GM12801 (cell line): ENCODE data around the gene TBXAS1.

Experiments used
- TF ChIP-seq, protein P1 (sequence below): IDR thresholded peaks from one replicate; pipeline ENCODE4 v1.5.1; 2011; ENCODE audit warnings: control low read depth; ENCODE audit not compliant: insufficient read length; ENCODE audit errors: extremely low read depth

TBXAS1 gene

DNA sequence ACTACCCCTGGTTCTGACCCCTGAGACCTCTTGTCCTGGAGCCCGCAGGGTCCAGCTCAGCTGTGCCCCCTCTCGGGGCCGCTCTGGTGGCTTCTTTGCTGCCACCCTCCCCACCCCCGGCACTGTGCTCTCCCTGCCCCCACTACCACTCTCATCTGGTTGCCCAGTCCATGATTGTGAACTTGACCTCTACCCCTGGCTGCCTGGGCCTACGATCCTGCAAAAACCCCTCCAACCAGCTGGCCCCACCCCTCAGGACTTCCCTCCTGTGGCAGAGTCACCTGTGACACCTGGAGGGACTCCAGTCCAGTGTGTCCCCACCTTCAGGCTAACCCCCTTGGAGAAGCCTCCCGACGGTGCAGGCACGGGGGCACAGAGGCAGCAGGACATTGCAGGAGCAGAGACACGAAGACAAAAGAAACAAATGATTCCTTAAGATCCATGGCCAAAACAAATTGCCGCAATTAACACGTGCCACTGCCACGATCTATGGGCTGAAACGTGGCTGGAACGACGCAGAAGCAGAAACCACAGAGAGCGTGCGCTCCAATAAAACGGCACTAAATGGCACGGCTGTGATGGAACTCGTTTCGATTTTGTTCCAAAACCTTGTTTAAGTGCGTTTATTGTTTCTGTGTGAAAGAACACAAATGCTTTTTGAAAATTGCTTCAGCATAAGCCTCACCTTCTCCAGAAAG lies 161.7 kb downstream of the TBXAS1 start:
- TF ChIP-seq, protein P1, sequence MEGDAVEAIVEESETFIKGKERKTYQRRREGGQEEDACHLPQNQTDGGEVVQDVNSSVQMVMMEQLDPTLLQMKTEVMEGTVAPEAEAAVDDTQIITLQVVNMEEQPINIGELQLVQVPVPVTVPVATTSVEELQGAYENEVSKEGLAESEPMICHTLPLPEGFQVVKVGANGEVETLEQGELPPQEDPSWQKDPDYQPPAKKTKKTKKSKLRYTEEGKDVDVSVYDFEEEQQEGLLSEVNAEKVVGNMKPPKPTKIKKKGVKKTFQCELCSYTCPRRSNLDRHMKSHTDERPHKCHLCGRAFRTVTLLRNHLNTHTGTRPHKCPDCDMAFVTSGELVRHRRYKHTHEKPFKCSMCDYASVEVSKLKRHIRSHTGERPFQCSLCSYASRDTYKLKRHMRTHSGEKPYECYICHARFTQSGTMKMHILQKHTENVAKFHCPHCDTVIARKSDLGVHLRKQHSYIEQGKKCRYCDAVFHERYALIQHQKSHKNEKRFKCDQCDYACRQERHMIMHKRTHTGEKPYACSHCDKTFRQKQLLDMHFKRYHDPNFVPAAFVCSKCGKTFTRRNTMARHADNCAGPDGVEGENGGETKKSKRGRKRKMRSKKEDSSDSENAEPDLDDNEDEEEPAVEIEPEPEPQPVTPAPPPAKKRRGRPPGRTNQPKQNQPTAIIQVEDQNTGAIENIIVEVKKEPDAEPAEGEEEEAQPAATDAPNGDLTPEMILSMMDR = no peak

- TF ChIP-seq, protein P1 = no peak
Observed at GRCh38 chr7:139991269-139991666, 162.2 kb downstream of the TBXAS1 start.

DNA sequence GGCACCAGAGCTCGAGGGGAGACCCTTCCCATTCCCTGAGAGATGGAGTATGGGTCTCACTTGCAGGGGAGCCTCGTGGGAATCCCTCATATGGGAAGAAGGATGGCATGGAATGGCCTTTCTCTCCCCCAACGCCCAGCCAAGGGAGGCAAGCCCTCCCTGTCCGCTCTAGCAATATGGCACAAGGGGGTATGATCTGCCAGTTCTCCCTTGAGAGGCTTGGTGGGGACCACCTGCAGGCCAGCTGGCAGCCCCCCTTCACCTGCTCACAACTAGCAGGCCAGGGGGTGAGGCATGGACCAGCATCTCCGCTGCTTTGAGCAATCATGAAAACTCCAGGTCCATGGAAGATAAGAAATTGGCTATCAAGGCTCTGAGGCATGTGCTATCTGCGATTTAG lies 162.8 kb downstream of the TBXAS1 start:
- TF ChIP-seq, protein P1 = no peak

DNA sequence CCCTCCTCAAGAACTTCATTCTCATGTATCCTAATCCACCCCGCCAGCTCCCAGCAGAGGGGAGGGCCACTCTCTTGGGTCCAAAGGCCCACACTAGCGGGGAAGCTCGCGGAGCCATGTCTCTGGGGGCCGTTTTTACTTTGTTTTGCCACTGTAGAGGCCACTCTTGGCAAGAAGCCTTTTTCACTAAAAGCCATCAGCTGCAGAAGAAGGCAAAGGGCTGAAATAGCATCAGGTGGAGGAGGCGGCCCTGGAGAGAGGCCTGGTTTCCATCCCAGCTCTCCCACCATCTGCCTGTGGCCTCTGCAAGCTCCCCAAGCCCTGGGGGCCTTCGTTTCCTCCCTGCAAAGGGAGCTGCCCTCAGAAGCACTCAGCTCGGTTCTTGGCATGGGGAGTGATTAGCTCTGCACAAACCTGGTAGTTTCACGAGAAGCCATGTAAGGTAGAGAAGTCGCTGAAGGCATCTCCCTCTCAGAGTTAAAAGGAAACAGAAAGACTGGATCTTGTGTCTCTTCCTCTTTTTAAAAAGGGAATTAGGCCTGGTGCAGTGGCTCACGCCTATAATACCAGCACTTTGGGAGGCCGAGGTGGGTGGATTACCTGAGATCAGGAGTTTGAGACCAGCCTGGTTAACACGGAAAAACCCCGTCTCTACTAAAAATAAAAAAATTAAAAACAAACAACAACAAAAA lies 163.4 kb downstream of the TBXAS1 start:
- TF ChIP-seq, protein P1 = no peak

DNA sequence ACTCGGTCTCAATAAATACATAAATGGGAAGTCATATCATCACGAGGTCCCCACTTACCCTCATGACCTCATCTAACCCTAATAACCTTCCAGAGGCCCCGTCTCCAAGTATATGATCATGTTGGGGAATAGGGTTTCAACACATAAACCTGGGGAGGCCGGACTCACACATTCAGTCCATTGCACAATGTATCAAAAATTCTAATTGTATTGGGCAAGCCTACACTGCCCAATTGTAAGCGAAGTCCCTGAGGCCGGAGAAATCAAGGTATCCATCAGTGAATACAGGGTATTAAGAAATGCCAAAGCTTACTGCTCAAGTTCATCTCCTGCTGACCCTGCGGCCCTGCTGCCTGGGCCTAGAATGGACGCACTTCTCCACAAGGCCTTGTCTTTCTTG lies 164.1 kb downstream of the TBXAS1 start:
- TF ChIP-seq, protein P1 = no peak

GRCh38 chr7:139993592-139993991 lies 164.5 kb downstream of the TBXAS1 start:
- TF ChIP-seq, protein P1 = no peak

DNA sequence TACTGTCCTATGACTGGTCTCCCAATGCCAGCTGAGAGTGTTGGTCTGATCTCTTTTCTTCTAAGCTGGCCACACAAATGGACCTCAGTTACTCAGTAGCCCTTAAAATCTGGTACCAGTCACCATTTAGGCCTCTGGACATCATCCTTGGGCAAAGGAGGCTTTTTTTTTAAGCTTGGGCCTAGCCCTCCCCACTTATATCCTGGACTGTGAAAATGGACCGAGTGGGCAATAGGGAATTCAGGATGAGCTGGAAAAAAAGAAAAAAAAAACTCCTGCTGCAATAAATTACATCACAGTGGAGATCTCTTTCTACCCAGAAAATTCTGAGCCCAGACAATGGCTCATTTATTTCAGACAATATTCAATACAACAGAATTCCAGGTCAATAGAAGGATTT lies 165.3 kb downstream of the TBXAS1 start:
- TF ChIP-seq, protein P1 = no peak
